ENCODE results near the gene TIMM17A.
"Not testable (repeated sequence)": the region's sequence is repeated elsewhere in the genome, so short reads cannot be mapped to it uniquely, and the experiment has no call there.

- not testable (repeated sequence) for TF ChIP-seq YY1 (IDR thresholded peaks at IDR 0.05; ENCODE audit: insufficient read depth, insufficient read length); ZNF274 (IDR thresholded peaks at IDR 0.05; ENCODE audit: low read depth, low read length); SUZ12 (IDR thresholded peaks at IDR 0.05; ENCODE audit: extremely low read depth, insufficient read depth, insufficient read length)
Observed at GRCh38 chr1:201940316-201940715, 15.0 kb upstream of the TIMM17A start.

All from NT2/D1 (cell line).